ENCODE measurements around the gene IL12RB2. TPM values are rescaled to one million over a fixed set of nuclear protein-coding genes. Genes with fewer than 3 reads are reported as not detected.
"Not testable (repeated sequence)": the region's sequence is repeated elsewhere in the genome, so short reads cannot be mapped to it uniquely, and the experiment has no call there.

Gene IL12RB2
- total RNA-seq, 1 donor from 2014 or later, result 12.2 TPM

DNA sequence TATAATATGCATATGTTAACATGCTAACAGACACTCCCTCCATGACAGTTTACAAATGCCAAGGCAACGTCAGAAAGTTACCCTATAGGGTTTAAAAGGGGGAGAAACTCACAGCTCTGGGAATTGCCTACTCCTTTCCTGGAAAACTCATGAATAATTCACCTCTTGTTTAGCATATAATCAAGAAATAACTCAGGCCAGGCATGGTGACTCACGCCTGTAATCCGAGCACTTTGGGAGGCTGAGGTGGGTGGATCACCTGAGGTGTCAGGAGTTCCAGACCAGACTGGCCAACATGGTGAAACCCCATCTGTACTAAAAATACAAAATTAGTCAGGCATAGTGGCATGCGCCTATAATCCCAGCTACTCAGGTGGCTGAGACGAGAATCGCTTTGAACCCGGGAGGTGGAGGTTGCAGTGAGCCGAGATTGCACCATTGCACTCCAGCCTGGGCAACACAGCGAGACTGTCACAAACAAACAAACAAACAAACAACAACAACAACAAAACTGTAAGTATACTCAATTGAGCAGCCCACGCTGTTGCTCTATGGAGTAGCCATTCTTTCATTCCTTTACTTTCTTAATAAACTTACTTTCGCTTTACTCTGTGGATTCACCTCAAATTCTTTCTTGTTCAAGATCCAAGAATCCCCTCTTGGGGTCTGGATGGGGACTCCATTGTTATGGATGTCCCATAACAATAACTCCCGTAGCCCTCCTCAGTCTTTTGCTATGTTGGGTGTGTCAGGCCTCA lies 92.5 kb downstream of the IL12RB2 start:
- DNase-seq, result peak; percentile 11

DNA sequence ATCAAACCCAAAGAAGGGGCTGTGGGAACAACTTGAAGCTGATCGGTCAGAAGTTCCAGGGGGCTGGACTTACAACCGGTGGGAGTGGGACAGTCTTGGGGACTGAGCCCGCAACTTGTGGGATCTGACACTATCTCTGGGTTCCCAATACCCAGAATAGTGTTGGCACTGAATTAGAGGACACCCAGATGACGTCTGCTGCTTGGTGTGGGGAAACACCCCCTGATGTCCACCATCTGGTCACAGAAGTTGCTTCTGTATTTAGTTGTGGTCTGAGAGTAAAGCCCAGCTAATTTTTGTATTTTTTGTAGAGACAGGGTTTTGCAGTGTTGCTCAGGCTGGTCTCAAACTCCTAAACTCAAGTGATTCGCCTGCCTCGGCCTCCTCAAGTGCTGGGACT lies 93.8 kb downstream of the IL12RB2 start:
- no peak for DNase-seq

DNA sequence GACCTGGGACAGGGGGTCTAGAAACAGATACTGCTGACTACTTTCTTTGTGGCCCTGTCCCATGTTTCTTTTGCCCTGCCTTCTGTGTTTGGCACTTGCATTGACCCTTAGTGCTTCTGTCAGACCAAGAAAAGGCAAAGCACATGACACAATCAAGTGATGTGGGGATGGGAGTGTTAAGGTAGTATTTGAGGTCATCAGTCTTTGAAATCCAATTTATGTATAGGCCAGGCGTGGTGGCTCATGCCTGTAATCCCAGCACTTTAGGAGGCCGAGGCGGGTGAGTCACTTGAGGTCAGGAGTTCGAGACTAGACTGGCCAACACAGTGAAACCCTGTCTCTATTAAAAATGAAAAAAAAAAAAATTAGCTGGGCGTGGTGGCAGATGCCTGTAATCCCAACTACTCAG lies 96.5 kb downstream of the IL12RB2 start:
- DNase-seq, result no peak

DNA sequence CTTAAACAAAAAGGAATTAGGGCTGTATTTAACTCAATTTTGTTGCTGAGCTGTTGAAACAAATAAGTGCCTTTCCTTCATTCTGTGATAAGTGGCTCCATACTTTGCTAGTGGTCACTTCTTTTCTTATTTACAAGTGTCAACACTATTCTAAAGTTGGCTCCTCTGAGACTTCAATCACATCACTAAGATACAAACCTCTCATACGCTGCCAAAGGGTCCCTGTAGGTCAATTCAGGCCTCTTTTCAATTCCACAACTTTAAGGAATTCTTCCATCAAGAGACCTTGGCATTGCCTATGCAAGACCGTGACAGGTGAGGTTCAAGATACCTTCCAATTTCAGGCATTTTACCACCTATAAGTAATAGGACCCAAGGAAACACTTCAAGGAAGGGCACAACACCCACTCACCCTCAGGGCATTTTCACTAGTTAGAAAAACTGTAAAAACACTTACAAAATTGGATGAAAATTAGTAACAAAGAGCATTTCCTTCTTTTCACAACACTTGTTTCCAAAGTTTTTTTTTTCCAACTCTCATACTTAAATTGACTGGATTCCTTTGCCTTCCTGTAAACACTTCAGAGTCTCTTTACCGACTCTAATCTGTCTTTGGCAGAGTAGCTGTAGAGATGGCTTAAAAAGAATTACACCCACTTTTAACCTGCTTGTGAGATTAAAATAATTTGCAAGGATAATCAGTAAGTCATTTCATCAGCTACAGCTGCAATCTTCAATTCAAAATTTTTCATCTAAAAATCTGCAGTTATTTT lies 98.0 kb downstream of the IL12RB2 start:
- no peak for DNase-seq

DNA sequence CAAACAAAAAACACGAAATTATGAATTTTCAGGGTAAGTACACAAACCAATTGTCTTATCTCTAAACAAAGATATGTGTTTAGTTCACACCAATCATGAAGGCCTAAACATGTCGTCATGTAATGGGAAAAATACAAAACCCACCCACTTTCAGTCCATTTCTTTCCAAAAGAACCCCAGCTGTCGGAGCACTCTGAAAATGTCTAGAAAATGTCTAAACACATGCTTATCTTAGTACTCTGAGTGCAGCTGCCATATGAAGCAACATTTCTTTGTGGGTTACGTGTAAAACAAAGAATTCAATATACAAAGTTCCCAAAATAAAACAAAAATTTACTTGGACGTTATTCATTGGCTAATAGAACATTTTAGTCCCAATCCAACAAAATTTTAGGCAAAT lies 99.8 kb downstream of the IL12RB2 start:
- no peak for DNase-seq

DNA sequence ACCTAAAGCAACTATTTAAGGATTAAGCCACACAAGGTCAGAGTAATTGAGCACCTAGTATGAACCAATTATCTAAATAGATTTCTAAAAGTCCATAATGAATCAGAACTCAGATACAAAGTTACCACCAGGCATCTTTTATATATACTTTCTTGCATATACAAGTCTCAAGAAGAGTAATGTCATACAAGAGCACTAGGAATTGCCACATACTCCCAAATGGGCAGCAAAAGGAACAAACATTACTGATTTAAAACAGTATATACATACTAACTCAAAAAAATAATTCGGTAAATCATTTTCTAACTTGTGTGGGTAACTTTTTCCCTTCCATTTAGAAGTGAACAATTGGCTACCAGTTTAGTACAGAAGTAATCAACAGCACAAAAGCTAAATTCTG lies 100.5 kb downstream of the IL12RB2 start:
- no peak for DNase-seq

DNA sequence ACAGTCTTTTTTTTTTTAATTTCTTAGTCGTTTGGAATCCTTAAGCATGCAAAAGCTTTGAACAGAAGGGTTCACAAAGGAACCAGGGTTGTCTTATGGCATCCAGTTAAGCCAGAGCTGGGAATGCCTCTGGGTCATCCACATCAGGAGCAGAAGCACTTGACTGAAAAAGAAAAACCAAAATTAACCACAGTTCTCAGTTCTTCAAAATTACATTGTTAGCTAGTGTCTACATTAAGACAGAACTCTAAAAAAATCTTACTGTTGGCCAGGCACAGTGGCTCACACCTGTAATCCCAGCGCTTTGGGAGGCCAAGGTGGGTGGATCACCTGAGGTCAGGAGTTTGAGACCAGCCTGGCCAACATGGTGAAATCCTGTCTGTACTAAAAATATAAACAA lies 105.4 kb downstream of the IL12RB2 start:
- not testable (repeated sequence) for DNase-seq

DNA sequence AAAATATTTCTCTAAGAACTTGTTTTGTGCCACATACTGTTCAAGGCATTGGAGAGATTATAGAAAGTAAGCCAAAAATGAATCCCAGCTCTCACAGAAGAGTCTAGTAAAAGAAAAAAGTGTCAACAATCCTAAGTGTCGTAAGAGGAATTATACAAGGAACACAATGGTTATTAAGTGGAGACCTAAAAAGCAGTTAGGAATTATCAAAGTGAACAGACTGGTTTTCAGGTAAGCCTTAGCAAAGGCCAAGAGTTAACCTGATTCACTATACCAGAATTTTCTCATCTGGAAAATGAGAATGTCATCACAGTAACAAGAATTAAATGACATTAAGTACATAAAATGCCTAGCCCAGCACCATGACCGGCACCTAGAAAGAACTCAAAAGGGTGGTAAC lies 106.9 kb downstream of the IL12RB2 start:
- DNase-seq, result no peak

DNA sequence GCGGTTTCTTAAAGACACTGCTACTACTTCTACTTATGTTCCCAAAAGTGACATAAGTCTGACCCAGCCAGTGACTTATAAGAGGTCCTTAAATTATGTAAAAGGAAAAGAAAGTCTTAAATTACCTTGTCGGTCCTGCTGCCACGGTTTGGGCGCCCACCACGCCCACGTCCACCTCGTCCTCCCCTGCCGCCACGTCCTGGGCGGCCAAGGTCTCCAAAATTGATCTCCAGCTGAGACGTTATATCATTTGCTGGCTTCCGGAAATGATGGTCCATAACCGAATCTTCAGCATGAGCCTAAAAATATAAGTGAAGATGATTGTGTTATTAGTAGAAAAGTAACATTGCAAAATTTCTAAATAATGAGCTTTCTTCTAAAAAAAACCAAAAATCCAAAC lies 107.4 kb downstream of the IL12RB2 start:
- no peak for DNase-seq

DNA sequence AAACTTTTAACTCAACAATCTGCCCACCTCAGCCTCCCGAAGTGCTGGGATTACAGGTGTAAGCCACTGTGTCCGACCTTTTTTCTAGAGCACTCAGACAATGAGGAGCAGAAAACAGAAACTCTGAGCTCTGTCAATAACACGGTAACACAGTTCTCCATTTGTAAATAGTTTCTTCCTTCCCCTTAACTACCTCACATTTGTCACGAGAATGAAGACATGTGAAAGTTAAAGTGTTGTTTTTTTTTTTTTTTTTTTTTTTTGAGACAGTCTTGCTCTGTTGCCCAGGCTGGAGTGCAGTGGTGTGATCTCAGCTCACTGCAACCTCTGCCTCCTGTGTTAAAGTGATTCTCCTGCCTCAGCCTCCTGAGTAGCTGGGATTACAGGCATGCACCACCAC lies 110.1 kb downstream of the IL12RB2 start:
- not testable (repeated sequence) for DNase-seq

DNA sequence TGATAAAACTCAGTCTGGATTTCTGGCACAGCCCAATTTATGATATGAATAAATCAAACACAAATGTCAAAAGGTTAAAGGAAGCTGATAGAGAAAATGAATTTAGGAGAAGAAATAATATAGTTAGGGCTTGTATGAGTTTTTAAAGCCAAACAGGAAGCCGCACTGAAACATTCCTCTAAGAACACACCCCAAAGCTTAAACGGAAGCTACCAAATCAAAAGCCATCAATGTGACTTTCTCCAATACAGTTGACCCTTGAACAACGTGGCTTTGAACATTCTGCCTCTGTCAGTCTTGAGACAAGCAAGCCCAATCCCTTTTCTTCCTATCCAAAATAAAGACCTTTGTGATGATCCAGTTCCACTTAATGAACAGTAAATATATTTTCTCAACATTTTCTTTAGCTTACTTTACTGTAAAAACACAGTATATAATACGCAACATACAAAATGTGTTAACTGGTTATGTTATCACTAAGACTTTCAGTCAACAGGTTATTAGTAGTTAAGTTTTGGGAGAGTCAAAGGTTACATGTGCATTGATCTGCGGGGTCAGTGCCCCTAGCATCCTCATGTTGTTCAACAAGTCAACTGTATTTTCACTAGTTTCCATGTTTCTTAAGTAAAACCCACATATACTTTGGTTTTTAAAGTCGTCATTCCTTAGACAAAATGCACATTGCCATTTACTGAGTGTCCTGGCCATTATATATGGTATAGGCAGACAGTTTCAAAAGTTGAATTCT lies 111.3 kb downstream of the IL12RB2 start:
- DNase-seq, result no peak

DNA sequence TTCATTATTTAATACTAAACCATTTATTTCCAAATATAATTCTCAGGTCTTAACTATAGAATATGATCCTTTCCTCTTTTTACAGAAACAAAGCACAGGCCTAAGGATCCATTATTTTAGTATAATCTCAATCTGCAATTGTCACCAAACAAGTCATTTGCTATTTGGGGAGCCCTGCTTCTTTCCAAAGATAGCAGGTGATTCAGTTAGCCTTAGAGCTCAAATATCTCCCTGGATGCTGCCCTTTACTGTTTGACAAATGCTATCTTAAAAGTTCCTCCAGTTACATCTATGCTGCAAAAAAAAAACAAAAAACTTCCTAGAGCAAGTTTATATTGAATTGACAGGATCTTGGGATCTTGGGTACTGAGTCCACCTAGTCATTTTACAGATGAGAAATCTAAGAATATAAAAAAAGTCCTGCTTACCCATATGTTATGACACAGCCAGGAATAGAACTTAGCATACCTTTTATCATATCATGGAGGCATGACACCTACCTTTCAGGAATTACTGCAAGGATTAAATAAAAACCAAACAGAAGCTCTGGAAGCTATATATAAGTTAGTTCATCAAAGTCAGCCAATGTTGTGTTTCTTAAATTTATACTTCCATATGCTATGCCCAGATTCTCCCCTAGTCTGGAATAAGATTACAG lies 113.3 kb downstream of the IL12RB2 start:
- DNase-seq, result no peak

DNA sequence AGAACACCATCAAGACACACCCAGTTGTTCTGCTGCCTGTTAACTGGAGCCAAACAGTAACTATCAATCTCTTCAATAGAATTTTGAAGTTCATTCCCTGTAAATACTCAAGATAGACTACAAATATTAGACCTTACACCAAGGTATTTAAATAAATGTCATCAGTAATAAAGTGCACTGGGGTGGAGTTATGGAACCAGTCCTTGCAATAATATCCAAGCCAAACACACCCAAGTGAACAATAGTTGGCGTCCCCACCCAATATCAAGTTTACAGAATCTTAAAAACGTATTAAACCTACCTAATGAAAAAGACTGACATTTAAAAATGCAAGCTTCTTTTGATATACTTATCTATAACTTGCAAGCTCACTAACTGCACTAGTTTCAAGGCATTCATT lies 119.8 kb downstream of the IL12RB2 start:
- DNase-seq, result no peak

DNA sequence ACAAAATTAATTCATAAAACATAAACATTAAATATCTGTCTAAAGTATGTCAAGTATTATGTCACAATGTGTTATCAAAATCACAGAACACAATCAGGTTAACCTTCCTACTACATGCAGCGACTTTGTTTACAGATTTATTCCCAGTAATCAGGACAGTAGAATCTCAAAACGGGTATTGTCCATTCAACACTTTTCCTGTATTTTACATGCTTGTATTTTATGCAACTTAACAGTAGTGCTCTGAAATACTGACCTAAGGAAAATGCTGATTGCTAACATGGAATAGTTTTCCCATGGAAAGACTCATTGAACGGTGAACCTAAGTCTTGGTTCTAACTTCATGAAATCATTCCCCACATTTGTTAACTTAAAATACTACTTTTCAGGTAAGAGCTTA lies 120.3 kb downstream of the IL12RB2 start:
- DNase-seq, result no peak

DNA sequence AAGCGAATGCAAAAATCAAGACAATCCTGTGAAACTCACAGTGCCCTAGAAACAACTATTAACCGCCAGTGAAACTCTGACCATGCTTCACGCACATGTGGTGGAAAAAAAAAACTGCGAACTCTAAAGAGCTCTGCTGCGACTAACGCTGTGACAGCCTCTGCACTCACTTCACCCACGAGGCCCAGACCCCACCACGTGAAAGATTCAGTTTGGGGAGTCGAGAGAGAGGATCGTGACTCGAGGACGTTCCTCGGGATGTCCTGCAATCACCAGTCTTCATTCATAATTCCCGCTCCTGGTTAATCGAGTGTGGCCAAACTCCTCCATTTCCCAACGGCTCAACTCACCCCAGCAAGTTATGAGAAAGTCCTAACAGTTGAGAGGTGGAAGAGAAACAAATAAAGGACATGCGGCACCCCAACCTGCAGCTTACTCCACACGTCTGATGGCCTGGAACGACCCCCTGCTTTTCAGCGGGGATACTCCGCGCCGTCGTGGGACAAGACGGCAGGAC lies 121.4 kb downstream of the IL12RB2 start:
- no peak for DNase-seq

DNA sequence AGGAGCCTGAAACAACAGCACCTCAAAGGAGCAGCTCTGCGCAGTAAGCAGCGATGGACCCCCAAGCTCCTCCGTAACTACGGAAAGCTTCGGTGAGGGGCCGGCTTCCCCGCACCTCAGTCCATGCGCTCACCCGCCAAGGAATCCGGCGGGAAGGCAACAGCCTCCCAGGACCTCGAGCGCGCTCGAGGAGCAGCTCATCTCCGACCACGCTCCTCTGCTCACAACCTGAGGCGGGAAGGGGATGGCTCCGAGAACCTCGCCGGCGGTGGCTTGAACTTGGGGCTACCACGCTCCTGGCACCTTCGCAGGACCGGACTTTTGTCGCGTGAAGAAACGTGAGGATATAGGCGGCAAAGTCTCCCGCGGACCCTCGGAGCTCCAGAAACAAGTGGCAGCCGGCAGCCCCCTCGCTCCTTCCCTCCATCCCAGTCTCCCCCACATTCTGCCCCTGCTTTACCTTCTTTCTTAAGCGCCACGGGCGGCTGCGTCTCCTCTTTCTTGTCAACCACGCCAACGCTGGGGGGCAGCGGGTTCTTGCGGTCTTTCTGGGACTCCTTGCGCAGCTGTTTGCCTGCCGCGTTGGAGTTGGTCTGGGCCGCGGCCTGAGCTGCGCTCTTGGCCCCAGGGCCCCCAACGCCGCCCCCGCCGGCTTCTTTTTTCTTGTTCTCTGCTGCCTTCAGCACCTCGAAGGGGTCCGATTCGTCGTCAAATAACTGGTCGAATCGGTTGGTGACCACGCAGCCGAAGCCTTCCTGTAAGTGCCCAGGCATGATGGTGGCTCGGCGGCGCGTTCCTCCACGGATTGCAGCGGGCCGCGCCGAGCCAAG lies 122.1 kb downstream of the IL12RB2 start:
- DNase-seq, result peak; percentile 14

DNA sequence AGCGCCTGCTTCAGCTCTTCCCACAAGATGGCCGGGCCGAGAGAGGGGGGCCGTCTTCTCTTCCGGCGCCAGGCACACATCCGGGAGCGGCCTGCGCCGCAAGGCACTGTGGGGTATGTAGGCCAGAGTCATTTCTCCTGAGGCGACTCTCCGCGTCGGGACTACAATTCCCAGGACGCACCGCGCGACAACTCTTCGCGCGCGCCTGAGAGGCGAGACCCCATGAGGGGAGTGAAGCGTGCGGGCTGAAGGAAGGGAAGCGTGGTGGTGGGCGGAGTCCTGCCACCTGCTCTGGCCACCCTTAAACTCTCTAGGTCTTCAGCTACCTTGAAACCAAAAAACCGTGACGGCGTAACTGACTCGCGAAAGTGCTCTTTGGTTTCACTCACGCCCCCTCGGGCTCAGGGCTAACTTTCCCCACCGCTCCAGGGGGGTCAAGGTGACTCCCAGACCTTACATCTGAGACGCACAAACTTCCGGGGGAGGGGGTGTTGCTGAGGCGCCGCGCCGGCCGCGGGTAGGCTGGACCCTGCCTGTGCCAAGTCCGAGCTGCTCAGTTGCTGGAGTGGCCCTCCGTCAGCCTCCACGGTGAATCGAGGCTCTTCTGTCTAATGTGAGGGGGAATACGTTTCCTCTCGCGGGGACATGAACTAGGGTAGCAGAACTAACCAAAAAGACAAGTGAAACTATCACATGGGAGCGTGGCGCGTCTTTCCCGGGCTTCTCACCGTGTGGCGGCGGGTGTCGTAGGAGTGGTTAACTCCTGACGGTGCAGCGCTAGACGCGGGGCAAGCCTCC lies 122.9 kb downstream of the IL12RB2 start, which contains the start of gene SERBP1:
Gene SERBP1, minus strand, starts transcription at position 45 of the 798 bp plus-strand sequence. CDS start 102 bp downstream, outside the sequence.
- peak; percentile 92 for DNase-seq

DNA sequence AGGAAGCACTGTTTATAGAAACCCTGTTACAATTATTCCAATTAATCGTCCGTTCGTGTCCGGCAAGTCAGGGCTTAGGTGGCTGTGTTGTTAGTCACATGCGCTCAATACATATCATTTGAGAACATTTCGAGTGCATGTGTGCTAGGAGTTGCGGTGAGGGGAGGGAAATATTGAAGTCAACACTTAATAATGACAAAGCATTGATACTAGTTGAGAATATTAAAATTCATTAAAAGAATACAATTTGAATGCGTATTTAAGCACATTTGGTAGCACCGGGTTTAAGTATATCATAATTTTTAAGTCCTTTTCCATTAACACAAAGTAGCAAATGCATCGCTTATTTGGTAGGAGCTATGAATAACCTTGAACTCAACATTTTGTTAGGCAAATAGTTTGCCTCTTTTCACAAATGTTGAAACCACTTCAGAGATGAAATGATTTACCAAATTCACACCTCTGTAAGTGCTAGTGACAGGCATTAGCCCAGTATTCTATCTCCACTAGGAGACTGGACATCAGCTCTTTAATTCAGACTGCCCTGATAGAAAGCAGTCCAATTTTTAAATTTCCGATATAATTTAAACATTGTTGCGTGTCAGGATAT lies 123.6 kb downstream of the IL12RB2 start:
- no peak for DNase-seq

DNA sequence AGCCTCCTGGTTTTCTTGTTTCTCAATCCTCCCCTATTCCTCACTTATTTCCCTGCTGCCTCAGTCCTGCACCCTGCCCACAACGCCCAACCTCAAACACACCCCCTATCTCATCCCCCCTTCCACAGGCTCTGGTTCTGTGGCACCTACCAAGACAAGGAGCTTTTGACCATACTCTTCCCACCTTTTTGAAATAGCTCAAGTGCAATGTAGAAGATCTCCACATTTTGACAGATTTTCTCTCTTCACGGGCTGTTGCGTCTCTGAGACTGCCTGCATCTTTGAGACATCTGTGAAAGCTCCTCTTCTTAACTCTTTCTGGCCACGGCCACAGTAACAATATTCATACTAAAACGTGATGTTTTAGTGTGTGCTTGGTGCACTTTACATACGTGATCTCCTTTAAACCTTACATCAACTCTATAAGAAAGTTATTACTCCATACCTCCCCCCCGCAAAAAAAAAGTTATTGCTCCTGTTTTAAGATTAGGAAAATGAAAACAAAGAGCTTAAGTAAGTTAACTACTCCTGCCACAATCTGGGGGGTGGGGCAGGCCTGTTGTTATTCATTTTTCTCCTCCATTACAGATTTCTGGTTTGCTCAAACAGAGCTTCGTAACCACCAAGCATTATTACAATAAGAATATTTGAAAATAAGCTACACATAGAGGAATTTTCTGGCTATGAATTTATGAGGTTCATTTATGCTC lies 124.4 kb downstream of the IL12RB2 start:
- DNase-seq, result no peak
